ENCODE results near the gene ARHGAP24.

ARHGAP24 gene

DNA sequence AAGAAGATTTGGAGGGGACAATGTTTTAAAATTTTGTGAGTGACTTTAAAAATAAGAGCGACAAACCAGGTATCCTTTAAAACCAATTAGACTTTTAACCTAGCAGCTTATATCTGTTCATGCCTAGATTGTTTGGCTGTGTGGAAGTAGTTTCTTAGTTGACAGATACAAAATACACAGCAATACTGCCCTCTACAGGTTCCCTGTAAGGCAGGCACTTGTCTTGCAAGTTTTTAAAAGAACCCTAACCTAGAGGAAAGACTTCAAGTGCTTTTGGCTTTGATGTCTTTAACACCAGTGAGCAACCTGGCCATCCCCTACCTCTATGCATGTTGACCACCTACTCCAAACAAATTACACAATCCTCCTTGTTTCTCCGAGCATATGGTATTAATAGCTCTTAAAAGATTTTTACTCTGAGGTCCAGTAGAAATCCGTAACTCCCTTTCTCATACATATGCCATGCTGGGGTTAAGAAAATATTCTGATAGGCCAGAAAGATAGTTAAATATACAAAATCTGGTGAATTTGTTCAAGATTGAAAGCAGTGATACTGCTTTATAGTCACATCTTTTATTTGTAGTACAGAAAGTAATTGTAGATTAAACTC lies 273.0 kb downstream of the ARHGAP24 start:
- DNase-seq, result peak; percentile 75

DNA sequence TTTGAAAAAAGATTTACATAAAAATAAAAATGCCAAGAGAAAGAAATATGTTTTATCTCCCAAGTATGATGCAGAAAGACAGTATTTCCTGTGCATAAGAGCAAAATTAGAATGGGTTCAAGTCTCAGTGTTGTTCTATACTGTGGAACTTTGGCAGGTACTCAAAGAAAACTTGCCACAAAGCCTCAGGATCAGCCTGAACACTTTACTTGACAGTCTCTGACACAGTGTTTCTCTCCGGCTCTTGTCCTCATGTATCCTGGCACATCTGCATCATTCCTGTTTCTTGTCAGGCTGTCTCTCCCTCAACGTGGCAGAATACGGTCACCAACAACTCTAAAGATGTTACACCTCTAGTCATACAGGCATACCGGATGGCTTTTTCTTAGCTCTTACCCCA lies 273.7 kb downstream of the ARHGAP24 start:
- DNase-seq, result no peak

DNA sequence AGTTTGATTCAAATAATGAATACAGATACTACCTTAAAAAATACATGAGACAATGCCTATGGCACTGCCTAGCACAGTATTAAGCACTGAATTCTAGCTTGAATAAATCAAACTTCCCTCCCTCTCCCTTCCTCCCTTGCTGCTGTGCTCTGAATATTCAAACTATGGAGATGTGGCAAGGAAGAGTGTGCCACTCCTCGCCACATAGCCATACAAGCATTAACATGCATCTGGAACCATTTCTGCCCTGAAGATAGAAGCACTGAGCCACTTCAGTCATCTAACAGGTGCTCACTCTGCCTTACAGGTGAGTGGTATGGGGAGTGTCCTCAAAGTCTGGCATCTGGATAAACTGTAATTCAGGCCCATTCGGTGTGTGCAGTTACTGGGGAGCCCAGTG lies 276.9 kb downstream of the ARHGAP24 start:
- DNase-seq, result no peak

DNA sequence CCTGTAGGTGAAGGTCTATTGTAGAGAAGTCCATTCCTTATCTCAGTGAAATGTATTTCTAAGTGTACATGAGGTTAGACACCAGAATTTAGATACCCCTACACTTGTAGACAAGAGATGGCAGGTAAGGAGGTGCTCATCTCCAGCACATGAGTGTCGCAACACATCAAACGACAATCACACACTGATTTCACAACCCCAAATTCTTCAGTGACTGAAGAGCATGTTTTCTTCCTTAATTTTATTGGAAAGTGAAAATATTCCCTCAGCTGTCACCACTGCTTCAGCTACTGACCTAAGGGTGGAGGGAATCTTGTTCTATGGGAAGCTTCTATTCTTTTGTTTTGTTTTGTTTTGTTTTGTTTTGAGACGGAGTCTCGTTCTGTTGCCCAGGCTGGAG lies 280.3 kb downstream of the ARHGAP24 start:
- DNase-seq, result no peak

DNA sequence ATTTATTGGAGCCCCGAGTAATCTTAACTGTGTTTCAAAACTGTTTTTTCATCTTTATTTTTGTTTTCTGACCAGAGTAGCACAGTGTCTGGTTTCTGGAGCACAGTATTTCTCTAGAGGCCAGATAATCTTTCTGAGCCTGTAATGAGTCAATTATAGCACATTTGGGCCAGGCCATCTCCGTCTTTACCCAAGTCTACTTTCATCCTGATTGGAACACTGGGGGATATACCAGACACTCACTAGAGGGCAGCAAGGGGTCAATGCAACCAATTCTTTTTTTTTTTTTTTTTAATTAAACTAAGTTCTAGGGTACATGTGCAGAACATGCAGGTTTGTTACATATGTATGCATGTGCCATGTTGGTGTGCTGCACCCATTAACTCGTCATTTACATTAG lies 282.0 kb downstream of the ARHGAP24 start:
- no peak for DNase-seq

DNA sequence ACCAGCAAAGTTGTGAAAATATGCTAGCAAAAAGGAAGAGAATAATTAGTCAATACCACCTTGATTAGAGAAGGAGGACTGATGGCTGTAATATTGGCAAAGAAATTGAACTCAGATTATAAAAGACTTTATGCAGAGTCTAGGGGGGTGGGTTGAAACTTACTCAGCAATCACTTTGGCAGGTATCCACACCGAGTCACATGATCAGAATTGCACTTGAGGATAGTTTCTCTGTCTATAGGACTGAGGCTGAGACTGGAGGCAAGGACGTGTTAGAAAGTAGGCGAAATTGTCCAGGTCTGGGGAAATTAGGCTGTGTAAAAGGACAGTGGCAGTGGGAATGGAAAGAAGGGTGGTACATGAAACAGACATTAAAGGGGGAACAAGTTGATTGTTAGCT lies 284.4 kb downstream of the ARHGAP24 start:
- no peak for DNase-seq

DNA sequence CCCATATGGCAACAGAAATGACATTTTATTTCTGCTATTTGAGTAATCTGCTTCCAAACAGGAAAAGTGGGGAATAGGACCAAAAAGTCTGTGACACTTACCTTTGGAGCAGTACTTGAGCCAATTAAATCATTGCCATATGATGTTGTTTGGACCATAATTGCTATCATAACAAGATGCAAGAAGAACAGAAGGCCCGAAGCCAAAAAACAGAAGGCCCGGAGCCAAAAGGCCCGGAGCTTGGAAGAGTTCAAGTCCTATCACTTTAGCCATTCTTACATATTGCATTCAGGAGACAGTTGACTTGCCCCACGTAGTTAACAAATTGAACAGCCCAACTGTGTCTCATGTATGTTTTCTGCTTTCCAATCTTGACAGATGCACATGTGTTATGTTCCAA lies 285.6 kb downstream of the ARHGAP24 start:
- peak; percentile 5 for DNase-seq

DNA sequence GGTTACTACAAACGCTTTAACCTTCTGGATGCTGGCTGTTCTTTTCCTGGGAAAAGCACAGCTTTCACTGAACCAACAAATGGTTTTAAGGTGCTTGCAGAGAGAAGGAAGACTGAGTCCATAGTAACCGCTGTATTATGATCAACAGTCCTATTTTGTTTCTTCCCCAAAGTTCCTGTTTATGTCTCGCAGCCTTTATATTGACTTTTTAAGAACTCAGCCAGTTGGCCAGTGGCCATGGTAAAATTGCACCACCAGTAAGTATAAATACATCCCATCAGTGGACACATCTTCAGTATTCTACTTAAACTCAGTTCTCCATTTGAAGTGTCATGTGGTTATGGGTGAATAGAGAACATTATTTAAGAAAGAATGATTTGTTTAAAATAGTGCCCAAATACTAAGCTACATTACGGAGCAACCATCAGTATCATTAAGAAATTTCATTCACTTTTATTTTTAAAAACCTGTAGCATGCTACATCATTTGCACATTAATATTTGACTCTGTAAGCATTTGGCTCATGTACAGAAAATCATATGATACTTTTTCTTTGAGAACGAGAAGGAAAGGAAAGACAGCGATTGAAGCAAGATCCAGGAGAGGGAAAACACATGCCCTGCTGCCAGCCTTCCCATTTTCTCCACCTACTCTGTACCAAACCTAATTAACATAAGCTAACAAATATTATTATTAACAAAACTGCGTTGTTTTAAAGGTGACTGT lies 287.0 kb downstream of the ARHGAP24 start:
- DNase-seq, result no peak

DNA sequence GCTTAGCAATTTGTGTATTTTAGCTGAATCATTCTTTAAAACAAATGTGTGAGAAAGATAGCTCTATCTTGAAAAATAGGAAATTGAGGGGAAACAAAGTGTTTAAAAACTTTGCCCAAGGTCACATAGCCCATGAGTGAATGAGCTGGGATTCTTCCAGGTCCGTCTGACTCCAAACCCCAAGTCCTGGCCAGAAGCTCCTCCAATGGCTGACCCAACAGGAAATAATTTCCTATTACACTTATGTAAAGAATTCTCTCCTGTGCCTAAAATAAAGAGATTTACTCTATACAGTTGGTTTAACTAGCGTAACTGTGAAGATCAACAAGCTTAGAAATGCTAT lies 287.6 kb downstream of the ARHGAP24 start:
- DNase-seq, result no peak

DNA sequence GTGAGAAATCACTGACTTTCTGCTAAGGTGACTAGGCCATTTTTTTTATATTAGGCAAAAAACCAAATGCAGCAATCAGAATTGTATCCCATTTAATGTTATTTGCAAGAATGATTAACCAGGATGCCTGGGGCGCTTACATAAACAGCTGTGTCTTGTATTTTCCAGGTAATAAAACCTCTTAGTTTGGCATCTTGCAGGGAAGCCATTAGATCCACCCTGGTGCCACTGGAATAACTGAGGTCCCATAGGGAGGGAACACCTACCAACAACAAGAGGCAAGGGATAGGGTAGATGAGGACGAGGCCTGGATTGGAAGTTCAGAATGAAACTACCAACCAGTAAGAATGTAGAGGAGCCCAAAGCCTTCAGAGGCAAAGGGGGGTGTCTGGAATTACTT lies 288.3 kb downstream of the ARHGAP24 start:
- no peak for DNase-seq

DNA sequence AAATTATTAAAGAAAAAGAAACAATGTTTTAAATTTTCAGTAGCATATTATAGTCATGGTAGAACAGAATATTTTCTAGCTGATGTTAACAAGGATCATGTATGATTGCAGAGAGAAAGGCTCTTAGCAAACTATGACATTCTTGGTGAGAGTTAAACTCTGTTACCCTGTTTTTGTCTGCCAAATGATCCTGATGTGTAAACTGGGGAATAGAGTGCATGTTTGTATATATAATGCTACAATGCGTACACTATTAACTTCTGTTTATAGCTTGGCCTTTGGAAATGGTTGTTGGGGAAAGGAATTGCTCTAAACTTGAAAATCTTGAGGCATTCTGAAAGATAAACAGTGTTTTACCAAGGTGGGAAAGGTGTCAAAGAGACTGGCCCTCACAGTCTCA lies 292.7 kb downstream of the ARHGAP24 start:
- no peak for DNase-seq

DNA sequence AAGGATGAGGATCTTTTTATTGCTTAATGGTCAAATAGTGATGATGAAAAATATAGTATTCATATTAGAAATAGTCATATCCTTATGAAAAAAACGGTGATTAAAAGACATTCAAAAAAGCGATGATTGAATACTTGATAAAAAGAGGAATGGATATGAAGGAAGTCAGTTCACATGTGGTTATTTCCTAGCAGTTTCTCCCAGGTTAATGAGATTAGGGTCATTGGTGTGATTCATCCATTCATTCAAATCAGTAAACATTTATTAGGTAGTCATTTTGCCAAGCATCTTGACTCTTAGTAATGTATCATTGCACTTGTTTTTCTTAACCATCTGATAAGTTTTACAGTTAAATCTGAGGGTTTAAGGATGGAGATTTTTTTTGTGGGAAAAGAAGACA lies 294.1 kb downstream of the ARHGAP24 start:
- no peak for DNase-seq

DNA sequence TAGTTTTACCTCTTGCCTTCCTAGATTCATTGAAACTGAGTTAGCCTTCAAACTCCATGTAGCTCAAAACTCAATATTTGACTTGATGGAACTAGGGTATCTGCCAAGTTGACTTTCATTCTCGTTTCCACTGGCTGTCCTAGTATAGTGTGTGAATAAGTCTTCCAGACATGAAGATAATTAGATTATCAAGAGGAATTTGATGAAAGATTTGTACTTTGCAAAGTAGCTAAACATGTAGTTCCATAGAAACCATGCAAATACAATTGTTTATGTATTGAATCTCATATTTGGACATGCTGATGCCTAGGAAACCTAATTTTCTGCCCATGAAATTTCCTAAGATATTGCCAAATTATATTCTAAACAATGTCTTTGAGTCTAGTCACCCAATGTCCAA lies 297.5 kb downstream of the ARHGAP24 start:
- no peak for DNase-seq

DNA sequence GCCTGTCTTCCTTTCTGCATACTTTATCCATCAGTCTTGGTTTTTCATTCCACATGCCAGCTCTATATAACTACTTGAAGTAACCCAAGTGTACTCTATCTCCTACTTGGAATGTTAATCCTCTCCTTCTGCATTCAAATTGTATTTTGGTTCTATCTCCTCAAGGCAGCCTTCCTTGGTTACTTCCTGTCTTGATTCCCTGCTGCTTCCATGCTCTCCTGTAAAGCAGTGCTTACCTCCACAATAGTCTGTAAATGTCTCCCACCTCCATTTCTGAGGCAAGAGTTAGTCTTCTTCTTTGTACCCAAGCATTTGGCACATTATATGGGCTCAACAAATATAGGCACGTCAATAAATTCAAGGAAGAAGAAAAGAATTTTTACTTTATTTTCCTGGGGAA lies 298.4 kb downstream of the ARHGAP24 start:
- no peak for DNase-seq

DNA sequence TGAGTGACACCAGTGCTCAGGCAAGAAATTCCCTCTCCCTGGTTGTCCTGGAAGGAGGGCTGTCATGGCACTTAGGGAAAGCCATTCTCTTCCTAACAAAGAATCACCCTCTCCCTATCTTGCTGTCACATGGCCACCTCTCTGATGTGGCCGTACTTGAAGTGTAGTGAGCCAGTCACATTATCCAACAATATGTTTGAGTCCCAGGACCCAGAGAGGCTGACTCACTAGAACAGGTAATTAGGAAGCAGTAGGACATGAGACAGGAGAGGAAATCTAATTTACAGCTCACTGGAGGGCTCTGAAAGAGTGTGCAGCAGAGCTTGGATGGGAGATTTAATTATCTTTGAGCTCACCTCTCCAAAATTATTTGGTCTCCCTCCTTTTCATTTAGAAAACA lies 299.1 kb downstream of the ARHGAP24 start:
- no peak for DNase-seq

DNA sequence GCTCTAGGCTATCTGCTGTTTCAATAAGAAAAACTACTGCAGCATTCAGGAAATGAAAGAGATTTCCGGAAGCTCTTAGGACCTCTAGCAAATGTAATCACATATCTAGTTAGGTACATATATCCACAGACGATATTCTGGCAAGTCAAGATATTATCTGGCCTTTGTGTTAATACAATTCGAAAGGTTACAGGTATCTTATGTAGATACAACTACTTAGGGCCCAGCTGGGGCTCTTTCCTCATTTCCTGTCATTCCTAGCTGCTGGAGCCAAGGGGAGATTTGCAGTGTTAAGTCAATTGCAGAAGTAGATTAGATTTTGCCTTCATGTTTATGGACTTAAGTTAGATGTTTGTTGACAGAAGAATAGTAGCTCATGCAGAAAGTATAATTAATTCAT lies 299.5 kb downstream of the ARHGAP24 start:
- DNase-seq, result no peak

DNA sequence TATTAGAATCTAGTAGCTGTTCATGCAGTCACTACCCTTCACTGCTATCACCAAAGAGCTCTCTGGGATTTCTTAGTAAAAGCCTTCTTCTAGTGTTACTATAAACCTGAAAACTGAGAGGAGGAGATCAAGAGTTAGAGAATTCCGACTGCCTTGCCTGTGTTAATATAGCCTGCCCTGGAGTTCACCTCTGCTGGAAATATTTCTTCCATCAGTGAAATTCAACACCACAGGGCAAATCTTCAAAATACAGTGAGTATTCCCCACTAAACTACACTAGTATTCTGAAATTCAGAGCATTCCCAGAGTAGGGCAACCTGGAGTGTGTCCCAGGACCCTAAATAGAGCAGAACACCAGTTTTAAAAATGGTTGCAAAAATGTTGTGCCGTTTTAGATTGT lies 301.1 kb downstream of the ARHGAP24 start:
- no peak for DNase-seq

DNA sequence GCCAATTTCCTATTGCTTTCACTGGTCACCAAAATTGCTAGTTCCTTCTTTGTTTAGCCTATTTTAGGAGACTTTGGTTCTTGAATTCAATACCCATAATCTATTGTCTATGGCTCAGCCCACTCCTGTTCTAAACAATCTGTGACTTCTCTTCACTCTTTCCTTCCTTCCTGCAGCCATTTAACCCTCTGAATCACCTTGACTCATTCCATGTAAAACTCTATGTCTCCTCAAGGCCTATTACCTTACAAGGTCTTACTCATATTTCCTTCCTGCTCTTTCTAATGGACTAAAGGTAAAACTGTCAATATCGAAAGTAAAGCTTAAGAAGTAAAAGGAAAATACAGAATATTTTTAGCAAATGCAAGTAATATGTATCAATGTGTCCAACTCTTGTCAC lies 301.6 kb downstream of the ARHGAP24 start:
- DNase-seq, result no peak

DNA sequence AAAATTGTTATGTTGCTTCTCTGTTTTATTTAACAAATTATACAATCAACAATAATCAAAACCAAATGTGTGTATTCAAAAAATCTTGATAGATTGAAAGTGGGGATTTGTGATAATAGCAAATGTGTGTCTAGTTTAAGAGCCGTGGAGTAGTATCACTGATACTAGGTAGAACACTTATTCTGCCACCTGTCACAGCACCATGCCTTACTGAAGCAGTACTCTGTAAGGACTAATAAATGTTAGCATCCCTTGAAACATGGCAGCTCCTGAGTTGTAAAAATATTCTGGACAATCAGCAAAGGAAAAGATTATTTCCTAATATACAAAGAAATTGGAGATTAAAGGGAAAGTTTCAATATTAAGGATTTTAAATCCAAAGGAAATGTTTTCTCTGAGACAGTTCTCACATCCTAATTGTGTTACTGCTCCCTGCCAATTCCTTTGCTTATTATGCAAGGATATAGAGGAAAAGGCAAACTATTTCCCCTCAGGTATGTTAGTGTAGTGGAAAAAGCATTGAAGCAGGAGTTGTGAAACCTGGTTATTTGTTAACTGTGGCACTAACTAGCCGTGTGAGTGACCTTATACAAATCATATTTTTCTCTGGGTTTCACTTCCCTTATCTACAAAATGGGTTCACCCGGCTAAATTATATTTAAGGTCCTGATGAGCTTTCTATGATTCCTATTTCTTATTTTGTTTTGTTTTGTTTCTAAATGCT lies 303.1 kb downstream of the ARHGAP24 start:
- DNase-seq, result no peak

DNA sequence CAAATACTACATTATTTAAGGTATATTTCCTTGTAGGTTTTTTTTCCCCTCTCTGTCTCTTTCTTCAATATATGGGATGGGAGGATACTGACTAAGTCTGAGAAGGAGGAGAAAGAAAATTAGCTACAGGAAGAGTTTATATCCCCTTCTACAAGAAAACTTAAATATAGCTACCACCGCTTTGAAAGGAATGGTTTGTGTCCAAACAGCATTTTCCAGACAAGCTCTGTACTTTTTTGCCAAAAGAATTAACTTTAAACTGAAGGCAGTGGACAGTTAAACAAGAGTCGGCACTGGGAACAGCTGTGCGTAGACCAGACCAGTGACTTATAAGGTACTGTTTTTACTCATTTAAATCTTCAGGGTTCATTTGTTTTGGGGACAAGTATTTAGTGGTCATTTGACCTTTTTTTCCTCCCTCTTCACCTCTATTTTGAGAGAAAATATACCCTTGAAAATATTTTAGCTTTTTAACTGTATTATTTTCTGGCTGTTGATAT lies 303.7 kb downstream of the ARHGAP24 start:
- no peak for DNase-seq

DNA sequence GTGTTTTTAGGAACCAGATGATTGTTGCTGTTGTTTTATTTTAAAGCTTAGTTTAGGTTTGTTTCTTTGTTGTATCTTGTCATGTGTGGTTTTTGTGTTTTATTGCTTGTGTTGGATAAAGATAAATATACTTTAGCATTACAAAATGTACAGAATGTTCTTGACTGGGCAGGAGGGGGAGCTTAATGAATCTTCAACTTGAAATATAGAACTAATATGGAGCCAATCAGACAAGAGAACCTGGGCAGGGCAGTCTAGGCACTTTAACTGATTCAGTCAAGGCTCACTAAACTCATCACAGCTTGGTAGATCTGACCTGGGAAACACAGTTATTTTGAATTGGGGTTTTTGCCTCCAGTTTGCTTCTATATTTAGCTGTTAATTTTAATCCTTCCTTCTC lies 304.2 kb downstream of the ARHGAP24 start:
- no peak for DNase-seq

DNA sequence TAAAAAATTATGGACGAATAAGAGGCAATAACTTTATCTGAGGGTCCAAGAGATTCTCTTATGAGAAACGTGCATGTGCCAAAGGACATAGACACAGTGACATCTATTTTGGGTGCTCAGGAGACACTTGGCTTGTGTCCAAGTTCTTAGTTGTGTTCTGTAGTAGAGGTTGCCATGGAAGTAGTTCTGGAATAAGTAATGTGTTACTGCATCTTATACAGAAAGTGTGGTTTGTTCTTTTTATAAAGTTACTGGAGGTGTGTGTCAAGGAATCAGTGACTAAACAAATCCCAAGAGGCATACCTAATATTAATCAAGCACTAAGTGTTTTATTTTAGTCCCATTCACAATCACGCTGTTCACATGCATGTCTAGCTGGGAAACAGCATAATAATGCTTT lies 305.7 kb downstream of the ARHGAP24 start:
- DNase-seq, result no peak

DNA sequence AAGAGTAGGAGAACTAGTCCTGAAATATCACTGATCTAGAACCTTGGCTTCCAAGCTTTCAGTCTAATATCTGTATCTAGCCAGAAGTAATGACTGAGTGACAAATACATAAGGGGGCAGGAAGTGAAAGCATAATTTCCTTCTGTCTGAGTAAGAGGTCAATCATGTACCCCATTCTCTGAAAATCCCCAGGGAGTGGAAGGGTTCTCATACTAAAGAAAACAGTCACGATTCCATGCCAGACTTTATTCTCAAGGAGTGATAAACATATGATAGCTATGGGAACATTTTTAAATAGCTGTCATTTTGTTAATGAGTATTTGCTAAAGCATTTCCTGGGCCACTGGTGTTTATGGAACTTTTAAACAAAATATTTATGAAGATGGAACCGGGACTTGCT lies 308.5 kb downstream of the ARHGAP24 start:
- no peak for DNase-seq

DNA sequence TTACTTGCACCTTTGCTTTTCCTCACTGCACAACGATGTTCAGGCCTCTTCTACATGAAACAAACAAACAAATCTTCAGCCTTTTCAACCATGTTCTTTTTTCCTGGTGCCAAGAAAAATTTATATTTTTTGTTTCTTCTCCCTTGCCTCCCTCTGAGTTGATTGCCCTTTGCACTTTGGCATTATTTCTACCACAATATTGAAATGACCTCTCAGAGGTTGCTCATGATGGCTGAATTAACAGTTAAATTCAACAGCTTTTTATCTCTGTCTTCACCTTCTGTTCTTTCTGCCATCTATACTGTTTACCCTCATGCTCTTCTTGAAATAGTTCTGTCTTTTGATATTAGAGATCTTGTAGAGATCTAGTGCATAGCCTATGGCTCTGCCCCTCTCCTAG lies 308.9 kb downstream of the ARHGAP24 start:
- DNase-seq, result no peak
